TTC549 (cell line): Measurements from ENCODE around the gene DCANP1.

Experiments
- FAIRE-seq: peaks from 2 replicates; lab custom pipeline; 2012; peaks lifted over from hg19 to GRCh38; lab: Jason Lieb, UNC

DCANP1 gene

DNA sequence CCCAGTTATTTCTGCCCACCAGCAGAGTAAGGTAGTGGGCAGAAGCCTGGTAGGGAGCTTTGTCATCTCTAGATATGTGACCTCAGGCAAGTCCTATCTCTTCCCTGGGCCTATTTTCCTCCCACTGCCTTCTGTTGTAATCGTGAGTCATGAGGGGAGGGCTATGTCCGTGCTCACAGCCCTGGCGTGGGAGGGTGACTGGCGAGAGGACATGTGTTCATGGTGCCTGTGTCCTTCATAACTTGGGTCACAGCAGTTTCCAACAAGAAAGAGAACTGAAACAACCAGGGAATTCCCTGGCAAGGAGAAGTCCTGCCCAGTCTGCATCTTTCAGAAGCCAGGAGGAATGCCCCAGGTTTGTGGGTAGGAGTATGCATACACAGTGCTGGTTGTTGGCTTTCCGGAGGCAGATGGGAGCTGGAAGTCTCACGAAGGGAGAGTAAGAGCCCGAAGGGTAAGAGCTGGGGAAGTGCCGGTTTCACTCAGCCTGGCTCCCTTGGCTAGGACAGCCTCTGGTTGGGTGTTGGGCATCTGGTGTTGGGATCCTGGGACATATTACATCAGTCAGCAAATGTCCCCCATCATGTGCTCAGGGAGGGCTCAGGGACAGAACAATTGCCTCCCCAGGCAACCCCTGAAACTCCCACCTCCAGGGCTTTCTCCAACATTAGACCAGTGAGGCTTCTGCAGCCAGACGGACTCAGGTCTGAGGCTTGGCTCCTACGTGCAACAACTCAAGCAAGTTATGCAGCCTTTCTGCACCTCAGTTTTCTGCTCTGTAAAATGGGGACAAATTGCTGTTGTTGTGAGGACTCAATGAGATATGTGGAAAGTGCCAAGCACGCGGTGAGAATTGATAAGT lies 9.3 kb upstream of the DCANP1 start:
- FAIRE-seq = no peak

GRCh38 chr5:135455876-135456237 lies 8.7 kb upstream of the DCANP1 start:
- no peak for FAIRE-seq

DNA sequence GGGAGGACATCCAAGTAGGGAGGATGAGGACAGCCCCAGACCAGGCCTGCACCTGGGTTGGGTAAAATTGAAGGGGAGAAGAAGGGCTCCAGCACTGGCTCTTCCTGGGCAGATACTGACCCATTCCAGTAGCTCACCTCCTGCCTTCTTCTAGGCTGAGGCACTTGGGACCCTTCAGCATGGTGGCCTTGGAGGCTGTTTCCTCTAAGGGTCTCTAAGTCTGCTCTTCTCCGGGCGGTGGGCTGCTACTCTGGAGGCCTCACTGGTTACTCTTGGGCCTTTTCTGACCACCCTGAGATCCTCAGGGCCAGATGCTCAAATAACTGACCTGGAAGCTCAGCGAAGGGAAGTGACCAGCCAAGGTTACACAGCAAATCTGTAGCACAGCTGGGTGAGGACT lies 7.8 kb upstream of the DCANP1 start:
- FAIRE-seq = no peak

DNA sequence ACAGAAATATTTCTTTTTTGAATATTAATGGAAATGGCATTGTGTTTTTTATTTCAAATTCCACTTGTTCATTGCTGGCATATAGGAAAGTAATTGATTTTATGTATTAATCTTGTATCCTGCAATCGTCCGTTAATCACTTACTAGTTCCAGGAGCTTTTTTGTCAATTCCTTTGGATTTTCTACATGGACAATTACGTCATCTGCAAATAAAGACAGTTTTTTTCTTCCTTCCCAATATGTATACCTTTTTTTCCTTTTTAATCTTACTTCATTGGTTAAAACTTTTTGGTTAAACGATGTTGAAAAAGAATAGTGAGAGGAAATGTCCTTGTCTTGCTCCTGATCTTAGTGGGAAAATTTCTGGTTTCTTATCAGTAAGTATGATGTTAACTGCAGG lies 6.5 kb upstream of the DCANP1 start:
- no peak for FAIRE-seq

DNA sequence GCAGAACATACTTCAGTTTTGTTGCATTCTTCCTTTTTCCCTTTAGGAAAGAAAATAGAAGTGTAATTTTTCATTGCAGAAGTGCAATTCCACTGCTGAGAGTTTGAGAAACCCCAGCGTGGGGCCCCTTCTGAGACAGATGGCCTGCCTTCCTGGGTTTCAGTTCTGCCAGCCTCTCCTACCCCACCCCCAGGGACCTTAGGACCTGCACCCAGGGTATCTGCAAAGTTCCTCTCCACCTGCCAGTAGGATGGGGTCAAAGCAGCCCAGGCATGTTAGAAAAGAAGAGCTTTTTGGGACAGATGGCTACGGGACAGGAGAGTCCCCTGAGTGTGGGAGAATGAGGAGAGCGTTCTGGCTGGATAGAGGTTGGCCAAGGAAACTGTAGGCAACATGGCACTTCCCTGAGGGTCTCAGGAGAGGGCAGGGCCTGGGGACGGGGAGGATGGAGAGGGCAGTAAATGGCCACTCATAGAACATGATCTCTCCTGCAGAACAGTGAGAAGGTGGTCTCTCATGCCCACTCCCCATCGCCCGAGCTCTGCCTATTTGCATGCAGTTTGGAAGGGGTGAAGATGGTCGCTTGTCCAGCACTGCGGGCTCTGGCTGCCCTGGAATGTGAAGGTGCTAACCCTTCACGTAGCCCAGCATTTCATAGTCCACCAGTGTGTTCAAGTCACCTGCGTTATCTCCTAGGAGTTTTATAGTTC lies 5.3 kb upstream of the DCANP1 start, which contains the start of gene TIFAB:
TIFAB (minus strand) TSS at position 31 of the 710 bp plus-strand sequence. CDS start 2,412 bp downstream, outside the sequence.
- no peak for FAIRE-seq

- FAIRE-seq = no peak
Observed at GRCh38 chr5:135451581-135452320, 4.6 kb upstream of the DCANP1 start.

- no peak for FAIRE-seq
Observed at GRCh38 chr5:135450952-135451351, 3.8 kb upstream of the DCANP1 start.

DNA sequence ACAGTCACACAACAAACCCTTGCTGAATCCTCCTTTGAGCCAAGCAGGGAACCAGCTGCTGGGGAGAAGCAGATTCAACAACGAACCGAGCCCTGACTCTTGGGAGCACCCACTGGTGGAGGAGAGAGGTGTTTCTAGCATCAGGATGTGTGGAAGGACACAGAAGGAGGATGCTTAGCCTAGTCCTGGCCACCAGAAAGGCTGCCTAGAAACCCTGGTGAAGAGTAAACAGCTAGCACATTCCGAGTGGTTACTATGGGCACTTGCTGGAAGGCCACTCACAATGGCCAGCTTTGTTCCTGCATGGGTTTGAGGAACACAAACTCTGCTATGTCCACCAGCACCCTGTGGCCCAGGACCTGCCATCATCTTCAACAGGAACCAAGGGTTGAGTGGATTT lies 3.2 kb upstream of the DCANP1 start:
- no peak for FAIRE-seq

DNA sequence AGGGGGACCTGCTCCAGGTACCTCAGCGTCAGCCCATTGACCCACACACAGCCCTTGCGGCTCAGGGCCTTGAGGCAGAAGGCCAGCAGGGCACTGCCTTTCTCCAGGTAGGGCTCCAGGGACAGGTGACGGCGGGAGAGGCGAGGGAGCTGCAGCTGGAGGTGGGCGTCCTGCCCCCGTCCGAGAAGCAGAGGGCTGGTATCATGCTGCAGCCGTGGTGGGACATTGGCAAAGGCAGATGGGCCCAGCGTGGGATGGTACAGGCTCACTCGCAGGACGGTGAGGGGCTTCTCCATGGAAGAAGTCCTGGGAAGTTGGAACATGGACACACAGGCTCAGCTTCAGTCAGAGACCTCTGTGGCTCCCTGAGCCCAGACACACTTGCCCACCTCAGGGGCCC lies 2.5 kb upstream of the DCANP1 start:
- FAIRE-seq = no peak

DNA sequence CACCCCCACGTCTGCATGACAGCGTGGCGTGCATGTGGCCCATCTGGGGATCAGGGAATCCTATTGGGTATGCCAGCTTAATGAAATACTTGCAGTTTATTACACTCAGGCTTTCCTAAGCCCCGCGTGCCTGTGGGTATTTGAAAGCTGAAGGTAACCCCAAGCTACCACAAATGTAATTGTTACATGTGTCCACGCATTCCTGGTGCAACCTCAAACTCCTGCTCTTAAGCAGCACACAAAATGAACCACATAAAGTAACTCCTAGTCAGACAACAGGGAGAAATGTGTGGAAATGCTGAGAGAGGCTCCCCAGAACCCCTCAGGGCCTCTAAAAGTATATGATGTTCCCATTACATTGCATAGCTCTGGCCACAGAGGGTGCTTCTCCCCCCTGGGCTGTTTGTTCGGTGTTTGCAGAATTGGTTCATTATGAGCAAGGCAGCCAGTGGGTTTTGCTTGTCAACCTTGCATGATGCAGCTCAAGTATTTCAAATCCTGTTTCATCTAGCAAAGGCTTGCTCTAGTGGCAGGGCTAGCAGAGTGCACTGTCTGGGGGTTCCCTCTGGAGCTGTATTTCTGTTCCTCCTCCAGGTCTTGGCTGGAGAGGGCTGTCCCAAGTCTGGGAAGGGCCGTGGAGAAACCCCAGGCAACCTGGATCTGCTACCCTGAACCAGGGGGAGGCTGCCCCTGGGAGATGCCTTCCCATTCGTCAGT lies 1.8 kb upstream of the DCANP1 start:
- no peak for FAIRE-seq

- no peak for FAIRE-seq
Observed at GRCh38 chr5:135448071-135448739, 1.1 kb upstream of the DCANP1 start.

DNA sequence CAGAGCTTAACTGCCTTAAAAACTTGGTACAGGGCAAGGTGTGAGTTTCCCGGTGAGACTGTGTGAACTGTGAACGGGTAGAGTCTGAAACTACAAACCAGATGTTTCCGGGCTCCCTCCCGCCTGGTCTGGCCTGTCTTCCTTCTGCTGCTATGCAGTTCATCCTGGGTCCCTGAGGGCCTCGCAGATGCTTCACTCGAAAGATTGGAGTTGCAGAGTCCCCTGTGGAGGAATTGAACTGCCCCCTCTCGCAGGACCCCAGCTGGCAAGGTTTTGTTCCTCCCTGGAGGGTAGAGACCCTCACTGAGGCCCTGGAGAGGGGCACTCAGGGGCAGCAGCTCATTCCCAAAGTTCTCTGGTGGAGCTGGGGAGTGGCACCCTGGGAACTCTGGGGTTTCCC lies 533 bp downstream of the DCANP1 start:
- no peak for FAIRE-seq

- no peak for FAIRE-seq
Observed at GRCh38 chr5:135446206-135446605, 942 bp downstream of the DCANP1 start.

DNA sequence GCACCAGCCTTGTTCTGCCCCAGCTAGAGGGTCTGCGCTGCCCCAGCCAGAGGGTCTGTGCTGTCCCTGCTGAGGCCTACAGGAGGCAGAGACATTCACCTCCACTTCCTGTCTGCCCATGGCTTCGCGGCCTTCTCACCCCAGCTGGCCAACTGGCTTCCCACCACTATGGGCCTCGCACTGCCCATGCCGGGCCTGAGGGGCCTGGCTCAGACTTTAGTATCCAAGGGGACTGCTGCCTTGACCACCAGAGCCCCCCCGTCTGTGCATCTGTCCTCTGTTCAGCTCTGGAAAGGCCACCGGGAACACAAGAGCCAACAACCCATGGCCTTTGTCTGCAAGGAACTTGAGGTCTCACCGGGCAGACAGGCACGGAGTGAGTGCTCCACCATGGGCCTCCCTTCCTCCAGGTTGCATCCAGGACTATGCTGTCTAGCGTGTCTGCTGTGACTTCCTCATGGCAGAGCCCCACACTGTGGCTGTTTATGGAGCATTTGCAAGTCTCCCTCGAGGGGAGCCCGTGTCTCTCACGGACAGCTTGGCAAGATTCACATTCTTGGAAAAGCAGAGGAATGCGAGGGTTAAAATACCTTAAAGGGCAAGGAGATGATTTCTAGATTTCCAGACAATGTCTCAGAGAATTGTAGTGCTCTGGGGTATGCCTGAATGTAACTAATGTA lies 1.7 kb downstream of the DCANP1 start:
- no peak for FAIRE-seq

- no peak for FAIRE-seq
Observed at GRCh38 chr5:135444881-135445280, 2.3 kb downstream of the DCANP1 start.

- FAIRE-seq = no peak
Observed at GRCh38 chr5:135444360-135444759, 2.8 kb downstream of the DCANP1 start.

GRCh38 chr5:135443161-135443960 lies 3.8 kb downstream of the DCANP1 start:
- FAIRE-seq = no peak

DNA sequence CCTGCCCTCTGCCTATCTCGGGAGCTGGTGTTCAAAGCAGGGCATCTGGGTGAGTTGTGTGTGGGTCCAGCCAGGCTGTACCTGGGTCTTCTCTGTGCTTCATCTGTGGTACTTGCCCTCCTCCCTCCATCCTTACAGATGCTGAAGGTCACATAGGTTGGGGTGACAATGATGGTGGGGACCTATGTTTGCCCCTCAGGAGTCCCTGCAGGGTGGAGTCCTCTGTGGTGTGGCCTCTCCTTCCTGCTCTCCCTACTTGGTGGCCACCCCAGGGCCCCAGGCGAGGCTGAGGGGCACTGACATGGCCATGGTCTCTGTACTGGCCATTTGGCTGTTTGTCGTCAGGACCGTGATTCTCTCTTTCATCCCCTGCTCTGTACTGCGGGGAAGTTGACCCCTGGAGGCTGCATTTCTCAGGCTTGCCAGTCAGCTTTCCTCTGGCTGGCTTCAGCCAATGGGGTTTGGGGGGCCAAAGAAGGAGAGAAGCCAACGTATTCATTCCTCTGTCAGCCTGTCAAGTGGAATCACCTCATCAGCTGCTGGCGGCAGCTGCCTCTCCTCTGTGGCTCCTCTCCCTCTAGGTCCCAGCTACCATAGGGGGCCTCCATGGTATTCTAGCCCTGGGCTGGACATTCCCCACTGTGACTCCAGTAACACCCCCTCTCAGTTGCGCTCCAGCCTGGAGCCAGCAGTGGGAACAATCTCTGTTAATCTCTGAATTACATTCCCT lies 4.6 kb downstream of the DCANP1 start:
- no peak for FAIRE-seq

GRCh38 chr5:135441919-135442318 lies 5.2 kb downstream of the DCANP1 start:
- no peak for FAIRE-seq
